GM18868 (cell line): Measurements from ENCODE around the gene CTRB1.
"Not testable (repeated sequence)": the region's sequence is repeated elsewhere in the genome, so short reads cannot be mapped to it uniquely, and the experiment has no call there.

ENCODE experiments used
- ATAC-seq: cut with Tn5 transposase; IDR thresholded peaks from one replicate; pipeline ENCODE4 v1.9.1; 2021; ENCODE audit warnings: mild to moderate bottlenecking, moderate library complexity; ENCODE audit not compliant: unreplicated experiment

Gene CTRB1

GRCh38 chr16:75239542-75240122, 20.8 kb downstream of the CTRB1 start:
- ATAC-seq, result no peak

- not testable (repeated sequence) for ATAC-seq
Measured at GRCh38 chr16:75240633-75241032, 21.8 kb downstream of the CTRB1 start.

DNA sequence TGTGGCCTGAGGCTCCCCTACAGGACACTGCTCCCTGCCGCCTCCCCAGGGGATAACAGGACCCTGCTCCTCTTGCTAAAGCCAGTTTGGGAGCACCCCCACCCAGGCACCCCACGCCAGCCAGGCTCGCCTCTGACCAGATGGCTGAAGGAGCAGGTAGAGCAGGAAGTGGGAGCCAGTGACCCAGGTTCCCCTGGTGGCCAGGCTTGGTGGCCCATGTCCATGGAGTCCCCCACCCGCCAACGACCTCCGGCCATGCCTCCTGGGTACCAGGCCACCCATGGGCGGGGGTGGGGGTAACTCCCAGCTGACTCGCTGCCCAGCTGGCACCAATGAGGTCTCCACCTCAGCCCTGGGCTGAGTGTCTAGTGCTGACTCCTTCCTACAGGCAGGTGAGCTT, 22.6 kb downstream of the CTRB1 start:
- ATAC-seq, result no peak

GRCh38 chr16:75241955-75242354, 23.2 kb downstream of the CTRB1 start:
- ATAC-seq, result no peak

DNA sequence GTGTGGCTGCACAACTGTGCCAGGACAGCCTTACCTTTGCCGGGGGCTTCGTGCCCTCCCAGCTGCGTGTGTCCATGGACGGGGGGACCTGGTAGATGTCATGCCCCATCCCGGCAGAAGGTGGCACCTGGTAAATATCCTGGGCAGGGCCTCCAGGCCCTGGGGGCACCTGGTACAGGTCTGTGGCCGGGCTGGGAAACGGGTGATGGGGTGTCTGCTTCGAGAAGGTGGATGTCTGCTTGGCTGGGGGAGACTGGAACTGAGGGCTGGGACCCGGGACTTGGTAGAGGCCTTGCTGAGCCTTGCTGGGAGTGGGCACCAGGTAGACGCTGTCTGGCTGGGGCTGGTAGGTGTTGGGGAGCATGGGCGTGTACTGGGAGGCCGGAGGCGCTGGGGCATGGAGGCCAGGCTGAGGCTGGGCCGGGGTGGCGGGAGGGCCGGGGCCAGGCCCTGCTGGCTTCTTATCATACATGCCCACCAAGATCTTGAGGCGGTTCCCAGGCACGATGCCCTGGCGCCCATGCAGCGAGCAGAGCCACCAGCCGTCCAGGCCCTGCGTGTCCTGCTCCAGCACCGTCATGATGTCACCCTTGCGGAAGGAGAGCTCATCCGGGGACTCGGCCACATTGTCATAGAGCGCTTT, 23.8 kb downstream of the CTRB1 start:
- not testable (repeated sequence) for ATAC-seq

GRCh38 chr16:75243667-75244224, 25.0 kb downstream of the CTRB1 start:
- no peak for ATAC-seq

GRCh38 chr16:75244225-75244809, 25.5 kb downstream of the CTRB1 start:
- no peak for ATAC-seq

- ATAC-seq, result peak; percentile 58
Measured at GRCh38 chr16:75244844-75245758, 26.3 kb downstream of the CTRB1 start.

- no peak for ATAC-seq
Measured at GRCh38 chr16:75246504-75247205, 27.9 kb downstream of the CTRB1 start.

GRCh38 chr16:75247249-75247648, 28.5 kb downstream of the CTRB1 start:
- ATAC-seq, result no peak

GRCh38 chr16:75248142-75248535, 29.4 kb downstream of the CTRB1 start:
- ATAC-seq, result no peak

- ATAC-seq, result no peak
Measured at GRCh38 chr16:75248536-75249380, 30.0 kb downstream of the CTRB1 start.

DNA sequence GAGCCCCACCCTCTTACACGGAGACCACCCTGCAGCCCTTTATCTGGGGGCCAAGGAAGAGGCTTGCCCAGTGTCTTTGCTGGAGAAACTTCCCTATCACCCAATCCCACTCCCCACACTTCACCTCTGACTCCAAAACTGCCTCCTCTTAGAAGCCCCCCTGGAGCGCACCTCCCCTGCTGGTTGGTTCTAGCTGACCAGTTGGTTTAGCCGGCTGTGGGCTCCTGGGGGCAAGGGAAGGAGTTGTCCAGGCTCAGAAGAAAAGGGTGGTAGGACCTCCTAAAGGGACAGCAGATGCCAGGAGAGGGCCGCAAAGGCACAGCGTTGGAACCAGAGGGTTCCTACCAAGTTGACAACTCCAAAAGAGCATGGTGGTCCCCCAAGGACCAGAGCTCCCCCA, 30.7 kb downstream of the CTRB1 start:
- ATAC-seq, result no peak

GRCh38 chr16:75250089-75250808, 31.5 kb downstream of the CTRB1 start:
- ATAC-seq, result no peak

DNA sequence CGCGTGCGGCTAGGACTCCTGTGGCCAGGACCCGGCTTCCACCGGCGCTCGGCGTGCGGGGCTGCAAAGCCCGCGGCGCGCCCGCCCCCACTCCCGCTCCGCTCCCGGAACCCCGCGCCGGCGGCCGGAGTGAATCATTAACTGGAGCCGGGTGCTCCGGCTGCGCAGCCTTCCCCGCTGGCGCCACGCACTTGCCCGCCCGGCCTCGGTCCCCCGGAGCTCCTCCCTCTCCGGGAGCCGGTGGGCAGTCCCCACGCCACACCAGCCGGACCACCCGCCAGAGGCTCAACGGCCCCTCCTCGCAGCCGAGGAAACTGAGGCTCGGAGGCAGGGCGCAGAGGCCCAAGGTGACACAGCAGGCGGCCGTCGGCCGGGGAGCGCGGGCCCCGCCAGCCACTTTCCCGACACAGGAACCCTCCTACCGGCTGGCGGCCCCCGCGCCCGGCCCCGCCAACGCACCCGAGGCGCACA, 32.1 kb downstream of the CTRB1 start:
- ATAC-seq, result peak; percentile 21

GRCh38 chr16:75251280-75252048, 32.7 kb downstream of the CTRB1 start, which contains the start of gene BCAR1:
Gene BCAR1, minus strand, starts transcription at chr16:75251624. Its CDS starts 142 bp downstream, at chr16:75251482.
- ATAC-seq, result peak; percentile 90

DNA sequence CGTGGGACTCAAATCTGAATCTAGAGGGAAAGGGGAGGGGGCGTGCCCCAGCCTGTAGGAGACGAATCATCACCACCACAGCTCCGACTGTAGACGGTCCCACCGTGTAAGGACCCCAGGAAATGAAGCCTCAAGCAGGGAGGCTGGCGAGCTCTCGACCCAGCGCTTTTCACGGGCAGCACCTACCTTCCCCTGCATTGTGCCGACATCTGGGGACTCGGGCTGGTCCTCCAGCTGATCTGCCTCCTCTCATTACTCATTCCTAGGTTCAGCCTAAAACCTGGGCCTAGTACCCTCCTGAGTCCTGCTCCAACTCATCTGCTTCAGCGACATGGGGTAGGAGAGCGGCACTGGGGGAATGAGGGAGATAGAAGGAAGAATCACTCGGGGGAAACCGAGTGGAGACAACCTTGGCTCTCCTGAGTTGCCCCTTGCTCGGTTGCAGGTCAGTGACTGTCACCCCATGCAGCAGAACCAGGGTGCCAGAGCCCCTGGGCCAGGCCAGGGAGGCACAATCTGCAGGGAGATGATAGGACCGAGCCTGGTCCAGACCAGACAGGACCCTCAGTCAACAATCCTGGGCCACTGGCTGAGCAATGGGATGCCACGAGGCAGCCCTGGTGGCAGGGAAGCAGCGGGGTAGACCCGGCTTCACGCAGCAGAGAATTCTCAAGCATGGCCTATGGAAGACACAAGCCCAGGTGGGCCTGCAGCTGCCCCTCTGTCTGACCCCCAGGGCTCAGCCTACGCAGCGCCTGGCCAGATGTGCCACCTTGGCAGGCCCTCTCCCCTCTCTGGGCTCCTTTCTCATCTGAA, 33.5 kb downstream of the CTRB1 start:
- ATAC-seq, result no peak
